Activated CD8-positive, alpha-beta memory T cell treated with anti-CD3 and anti-CD28 coated beads for 48 hours (primary cell): ENCODE results near the gene SH3PXD2A.
A peak's percentile ranks its signal among the peaks of the same experiment; 100 is the strongest.

Experiments
- DNase-seq, 3 experiments: peaks; one replicate each; pipeline ENCODE4 v3.0.0-alpha.2; 2020; ENCODE audit warnings: low read depth in 2 of 3, low spot score in 2 of 3

SH3PXD2A gene

GRCh38 chr10:103726637-103727036 is 128.7 kb downstream of the SH3PXD2A start:
- DNase-seq: no peak

- no peak for DNase-seq
Measured at GRCh38 chr10:103725242-103725641, 130.1 kb downstream of the SH3PXD2A start.

GRCh38 chr10:103724771-103725170 is 130.6 kb downstream of the SH3PXD2A start:
- no peak for DNase-seq

GRCh38 chr10:103724074-103724473 is 131.3 kb downstream of the SH3PXD2A start:
- no peak for DNase-seq

- no peak for DNase-seq
Measured at GRCh38 chr10:103723557-103723956, 131.8 kb downstream of the SH3PXD2A start.

DNA sequence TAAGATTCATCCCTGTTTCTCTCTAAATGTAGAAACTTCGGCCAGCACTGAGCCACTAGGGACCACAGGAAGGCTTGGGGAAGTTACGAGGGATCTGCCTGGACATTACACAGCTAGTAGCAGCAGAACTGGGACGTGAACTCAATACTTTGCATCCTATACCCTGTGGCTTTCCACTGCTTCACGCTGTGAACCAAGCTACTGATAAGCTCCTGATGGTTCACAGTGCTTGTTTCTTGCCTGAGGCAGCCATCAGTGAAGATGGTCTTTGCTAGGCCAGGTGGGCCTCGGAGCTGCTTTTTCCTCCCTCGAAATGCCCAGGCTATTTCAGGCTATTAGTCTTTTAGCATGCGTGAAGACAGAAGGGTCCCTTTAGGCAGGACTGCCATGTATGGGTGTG is 132.7 kb downstream of the SH3PXD2A start:
- no peak for DNase-seq

DNA sequence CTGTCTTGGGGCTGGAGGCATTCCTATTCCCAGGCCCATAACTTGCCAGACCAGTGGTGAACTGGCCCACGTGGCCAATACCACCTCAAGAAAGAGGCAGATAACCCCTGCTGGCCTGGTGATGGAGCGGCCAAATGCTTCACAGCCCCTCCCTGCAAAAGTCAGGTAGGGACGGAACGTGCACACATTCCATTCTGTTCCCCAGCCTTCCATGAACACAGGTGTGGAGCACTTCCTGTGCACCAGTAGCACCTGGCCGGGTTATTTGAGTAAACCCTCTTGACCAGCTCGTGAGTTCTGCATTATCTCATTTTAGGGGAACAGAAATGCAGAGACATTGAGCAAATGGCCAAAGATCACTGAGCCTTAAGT is 134.4 kb downstream of the SH3PXD2A start:
- DNase-seq: no peak

DNA sequence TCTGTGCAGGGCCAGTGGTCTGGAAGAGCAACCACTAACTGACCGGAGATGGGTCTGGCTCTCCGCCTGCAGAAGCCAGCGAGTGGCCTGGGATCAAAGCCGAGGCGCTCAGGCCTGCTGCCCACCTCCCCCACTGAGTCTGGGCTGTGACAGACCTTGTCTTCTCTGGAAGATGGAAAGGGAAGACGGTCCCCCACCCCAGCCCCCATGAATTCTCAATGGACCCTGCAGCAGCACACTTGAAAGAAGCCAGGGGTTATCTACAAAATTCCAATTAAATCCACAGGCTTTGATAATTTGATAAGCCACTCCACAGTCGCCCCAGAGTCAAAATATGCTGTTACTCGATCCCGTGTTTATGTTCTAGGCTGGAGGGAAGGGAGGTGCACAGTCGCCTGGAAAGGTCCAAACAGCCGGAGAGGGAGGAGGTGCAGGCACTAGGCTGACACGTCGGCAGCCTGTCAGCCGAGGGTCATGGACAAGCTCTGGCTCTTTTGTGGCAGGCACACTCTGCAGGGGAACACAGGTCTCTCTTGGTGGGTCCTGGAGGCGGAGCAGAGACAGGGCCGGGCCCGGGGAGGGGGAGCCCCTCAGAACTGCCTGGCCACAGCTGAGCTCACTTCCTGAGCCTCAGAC is 134.9 kb downstream of the SH3PXD2A start:
- DNase-seq: no peak

DNA sequence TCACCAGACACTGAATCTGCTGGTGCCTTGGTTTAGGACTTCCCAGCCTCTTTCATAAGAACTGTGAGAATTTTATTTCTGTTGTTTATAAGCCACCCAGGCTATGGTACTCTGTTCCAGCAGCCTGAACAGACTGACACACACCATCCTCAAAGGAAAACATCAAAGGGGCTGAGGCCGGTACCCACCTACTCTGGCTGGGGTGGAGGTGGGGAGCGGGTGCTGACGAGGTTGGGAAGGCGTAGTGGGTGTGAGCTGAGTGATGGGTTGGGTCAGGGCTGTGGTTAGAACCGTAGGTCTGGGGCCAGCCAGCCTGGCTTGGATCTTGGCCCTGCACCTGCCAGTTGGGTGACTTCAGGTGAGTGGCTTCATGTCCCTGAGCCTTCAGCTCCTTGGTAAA is 136.3 kb downstream of the SH3PXD2A start:
- no peak for DNase-seq

GRCh38 chr10:103718247-103718620 is 137.1 kb downstream of the SH3PXD2A start:
- no peak for DNase-seq

GRCh38 chr10:103717341-103718246 is 137.8 kb downstream of the SH3PXD2A start:
- no peak for DNase-seq

GRCh38 chr10:103716206-103717160 is 138.9 kb downstream of the SH3PXD2A start:
- DNase-seq: no peak

- no peak for DNase-seq
Measured at GRCh38 chr10:103715430-103715829, 139.9 kb downstream of the SH3PXD2A start.

DNA sequence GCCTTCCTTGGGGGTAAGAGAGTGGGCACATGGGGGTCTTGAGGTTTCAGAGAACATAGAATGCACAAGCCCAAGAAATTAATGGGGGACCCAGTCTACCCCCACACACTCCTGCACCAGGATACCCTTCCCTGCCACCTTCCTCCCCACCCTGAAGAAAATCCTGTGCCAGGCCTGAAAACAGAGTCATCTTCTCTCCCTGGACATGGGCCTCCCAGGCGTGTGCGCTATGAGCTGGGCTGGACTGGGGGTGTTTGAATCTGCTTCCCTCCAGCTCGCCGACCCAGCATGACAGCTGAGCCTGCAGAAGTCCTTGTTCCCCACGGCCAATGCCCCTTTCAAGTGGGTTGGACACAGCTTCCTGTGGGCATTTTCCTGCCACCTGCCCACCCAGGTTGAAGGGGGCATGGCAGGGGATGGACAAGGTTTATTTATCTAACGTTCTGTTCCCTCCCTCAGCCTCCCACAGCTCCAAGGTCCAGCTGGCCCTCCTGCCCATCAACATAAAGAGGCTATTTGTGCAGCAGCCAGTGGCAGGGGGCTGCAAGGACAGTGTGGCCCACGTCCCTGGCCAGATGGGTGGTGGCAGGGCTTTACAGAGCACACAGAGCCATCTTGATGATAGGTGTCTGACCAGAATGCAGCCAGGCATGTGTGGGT is 141.0 kb downstream of the SH3PXD2A start:
- no peak for DNase-seq

GRCh38 chr10:103713676-103714075 is 141.7 kb downstream of the SH3PXD2A start:
- DNase-seq: no peak

DNA sequence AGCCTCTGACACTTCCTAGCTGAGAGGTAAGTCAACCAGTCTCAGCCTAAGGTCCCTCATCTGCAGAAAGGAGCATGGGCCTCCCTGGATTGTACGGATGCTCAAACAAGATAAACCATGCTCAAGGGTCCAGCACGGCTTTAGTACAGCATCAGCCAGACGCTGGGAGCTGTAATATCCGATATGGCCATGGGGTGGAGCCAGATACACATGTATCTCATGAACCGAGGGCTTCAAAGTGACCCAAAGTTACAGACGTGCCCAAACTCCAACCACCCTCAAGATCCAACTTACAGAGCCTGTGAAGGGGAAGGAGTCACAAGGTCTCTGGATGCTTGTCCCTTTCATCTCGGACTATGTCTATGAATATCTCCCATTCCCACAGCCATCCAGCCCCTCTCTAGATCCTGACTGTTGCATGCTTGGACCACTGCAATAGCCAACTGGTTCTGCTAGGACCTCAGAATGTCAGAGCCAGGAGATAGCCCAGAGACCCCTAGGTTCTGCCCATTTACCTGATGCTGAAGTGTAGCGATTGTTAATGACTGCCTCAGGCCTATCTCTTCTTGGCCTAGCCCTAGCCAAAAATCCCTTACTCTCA is 142.4 kb downstream of the SH3PXD2A start:
- DNase-seq: peak; percentile 46 to 88 (median 58)

DNA sequence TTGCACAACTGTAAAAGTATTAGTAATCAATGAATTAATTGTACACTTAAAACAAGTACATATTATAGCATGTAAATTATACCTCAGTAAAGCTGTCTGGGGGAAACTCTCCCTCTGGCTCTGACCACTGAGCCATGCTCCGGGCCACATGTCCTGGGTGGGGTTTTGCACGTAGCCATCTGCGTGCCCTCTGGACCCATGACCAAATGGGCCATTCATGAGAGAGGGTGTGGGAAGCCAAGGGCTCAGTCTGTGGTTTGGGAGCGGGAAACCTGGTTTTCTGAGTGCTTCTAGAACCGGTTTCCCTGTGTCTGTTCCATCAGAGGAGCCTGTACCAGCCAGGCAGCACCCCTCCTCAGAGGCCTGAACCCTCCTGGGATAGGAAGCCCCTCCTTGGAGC is 143.2 kb downstream of the SH3PXD2A start:
- no peak for DNase-seq

GRCh38 chr10:103711351-103711994 is 143.9 kb downstream of the SH3PXD2A start:
- no peak for DNase-seq

DNA sequence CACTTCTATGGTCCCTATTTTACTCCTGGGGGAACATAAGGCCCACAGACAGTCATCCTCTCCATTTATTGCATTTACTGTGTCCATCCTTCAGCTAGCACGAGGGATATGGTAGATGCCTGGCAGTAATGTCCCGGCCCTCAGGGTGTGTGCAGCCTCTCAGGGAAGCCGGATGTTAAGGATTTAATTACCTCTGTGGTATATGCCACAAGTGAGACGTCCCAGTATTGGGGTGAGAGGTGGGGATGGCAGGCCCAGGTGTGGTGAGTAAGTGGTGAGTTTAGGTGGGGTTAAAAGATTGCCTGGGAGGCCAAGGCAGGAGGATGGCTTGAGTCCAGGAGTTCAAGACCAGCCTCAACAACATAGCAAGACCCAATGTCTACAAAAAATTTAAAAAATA is 144.9 kb downstream of the SH3PXD2A start:
- DNase-seq: no peak

DNA sequence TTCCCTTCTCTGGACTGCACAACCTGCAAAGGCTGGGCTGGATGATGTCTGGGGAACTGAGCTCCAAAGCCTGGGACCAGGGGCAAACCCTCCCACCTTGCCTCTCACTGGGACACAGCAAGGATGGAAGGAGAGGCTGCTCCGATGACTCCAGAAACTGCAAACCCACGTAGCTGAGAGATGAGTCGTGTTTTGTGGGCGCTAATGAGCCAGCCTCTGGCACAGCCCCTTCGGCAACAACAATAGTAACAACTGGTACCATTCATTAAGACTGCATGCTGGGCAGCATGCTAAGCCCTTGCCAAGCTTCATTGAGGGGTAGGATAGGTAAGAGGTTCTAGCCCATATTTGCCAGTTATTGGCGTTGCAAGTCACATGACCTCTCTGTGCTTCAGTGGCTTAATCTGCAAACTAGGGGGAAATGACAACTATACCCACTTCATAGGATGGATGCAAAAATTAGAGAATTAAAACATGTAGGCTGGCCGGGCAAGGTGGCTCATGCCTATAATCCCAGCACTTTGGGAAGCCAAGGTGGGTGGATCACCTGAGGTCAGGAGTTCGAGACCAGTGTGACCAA is 145.9 kb downstream of the SH3PXD2A start:
- DNase-seq: no peak
